ENCODE measurements around the gene KCNH4.

DNA sequence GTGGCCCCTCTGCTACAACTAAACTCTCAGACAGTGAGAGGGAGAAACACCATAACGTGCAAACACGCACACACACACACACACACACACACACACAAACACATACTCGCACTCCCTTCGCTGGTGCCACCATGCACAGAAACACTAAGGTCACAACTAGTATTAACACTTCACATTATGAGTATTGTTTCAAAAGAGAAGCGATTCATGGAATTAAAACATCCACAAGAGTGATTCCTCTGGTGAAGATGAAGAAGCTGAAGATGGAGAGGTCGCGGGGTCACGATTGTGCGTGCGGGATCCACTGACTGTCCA is 20.5 kb upstream of the KCNH4 start:
- TF ChIP-seq CTCF (IDR thresholded peaks at IDR 0.05; ENCODE audit: low read depth, low read length) (no peak), EZH2phosphoT487 (IDR thresholded peaks at IDR 0.05; ENCODE audit: low read depth) (no peak)
